NCI-H2029 (cell line): ENCODE measurements around the gene BMPR2.

Source experiments
- DNase-seq: peaks from one replicate; lab custom pipeline; 2025; lab: John Stamatoyannopoulos, UW

Gene BMPR2

DNA sequence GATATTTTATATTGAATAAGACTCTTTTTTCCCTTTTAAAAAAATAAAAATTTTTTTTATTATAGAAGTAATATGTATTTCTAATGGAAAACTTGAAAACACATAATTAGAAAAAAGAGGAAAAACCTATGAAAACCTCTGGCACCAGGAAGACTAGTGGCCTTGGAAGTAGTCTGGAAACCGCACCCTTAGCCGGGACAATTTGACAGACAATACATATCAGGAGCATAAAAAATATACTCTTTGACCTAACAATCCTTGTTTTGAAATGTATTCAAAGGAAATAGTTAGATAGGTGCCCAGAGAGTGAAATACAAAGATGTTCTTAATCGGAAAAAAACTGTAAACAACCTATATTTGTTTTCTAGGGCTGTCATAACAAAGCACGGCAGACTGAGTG lies 223.8 kb downstream of the BMPR2 start:
- DNase-seq: no peak

- DNase-seq: no peak
Observed at GRCh38 chr2:202604699-202605098, 228.6 kb downstream of the BMPR2 start.

- DNase-seq: no peak
Observed at GRCh38 chr2:202605174-202605573, 229.0 kb downstream of the BMPR2 start.

DNA sequence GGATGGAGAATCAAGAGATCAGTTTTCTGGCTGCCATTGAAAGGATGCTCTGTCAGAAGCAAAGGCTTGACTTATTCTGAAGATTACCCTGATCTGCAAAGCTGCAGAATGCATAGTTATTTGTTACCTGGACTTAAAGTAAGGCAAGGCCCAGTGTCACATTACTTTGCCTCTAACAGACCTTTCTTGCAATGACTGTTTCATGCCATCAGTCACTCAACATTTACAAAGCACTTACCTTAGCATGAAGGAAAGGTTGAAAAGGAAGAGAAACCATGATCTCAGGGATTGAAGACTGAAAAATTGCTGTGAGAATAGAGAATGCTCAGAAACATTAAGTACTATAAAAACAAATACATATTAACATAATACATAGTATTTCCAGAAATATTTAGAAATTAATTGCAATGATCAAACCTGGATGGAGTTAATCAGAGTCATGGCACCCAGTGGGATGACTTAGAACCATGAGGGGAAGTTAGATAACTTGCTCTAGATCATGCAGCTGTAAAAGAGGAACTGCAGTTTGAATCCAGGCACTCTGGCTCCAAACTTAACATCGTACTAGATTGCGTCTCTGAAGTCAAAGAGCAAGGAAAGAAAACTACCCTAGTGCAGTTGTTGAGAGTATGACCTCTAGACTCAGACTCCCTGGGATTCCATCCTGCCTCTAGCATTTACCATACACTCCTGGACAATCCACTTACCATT lies 232.2 kb downstream of the BMPR2 start:
- DNase-seq: no peak

DNA sequence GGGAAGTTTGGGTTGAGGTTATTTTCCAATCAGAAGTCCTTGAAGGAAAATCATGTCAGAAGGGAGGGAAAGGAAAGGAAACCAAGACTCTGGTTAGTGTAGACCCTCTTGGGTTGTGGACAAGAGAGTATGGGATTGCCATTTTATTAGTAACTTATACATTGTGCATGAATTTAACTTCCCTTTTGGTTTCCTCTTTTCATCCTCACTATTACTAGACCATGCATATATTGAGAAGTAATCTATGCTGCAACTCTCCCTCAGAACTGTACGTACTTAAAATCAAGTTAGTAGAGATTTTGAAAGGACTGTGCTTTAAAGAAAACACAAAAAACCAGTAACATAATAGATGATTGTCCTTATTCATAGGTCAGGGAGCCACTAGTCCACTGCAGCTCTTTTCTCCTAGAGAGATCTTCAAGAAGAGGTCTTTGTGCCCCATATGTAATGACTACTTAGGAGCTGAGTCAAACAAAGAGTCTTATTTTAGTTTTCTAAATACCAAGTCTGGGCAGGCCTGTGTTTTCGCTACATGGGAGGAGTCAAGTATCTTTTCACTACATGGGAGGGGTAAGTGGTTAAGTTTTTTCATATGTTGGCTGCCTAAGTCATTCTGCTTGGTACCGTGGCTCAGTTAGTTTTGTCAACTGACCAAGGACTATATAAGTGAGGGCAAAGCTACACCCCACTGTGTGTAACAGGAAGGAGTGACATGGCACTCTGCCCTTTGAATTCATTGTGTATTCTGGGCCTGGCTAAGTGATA lies 233.4 kb downstream of the BMPR2 start:
- DNase-seq: no peak

- no peak for DNase-seq
Observed at GRCh38 chr2:202610380-202610779, 234.3 kb downstream of the BMPR2 start.

- DNase-seq: no peak
Observed at GRCh38 chr2:202612145-202612544, 236.0 kb downstream of the BMPR2 start.

DNA sequence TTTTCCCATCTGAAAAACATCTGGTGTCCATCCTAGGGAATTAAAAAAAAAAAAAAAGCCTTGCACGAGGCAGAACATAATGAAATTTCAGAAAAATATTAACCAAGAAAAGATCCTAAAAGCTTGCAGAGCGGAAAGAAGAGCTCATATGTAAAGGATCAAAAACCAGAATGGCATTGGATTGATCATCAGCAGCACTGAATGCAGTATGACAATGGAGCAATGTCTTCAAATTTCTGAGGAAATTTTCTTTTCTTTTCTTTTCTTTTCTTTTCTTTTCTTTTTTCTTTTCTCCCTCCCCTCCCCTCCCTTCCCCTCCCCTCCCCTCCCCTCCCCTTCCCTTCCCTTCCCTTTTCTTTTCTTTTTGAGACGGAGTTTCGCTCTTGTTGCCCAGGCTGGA lies 237.4 kb downstream of the BMPR2 start:
- DNase-seq: no peak
